Measurements from ENCODE around the gene ITGA8. TPM values are rescaled to one million over a fixed set of nuclear protein-coding genes. Genes with fewer than 3 reads are reported as not detected.
"Not testable (repeated sequence)": the region's sequence is repeated elsewhere in the genome, so short reads cannot be mapped to it uniquely, and the experiment has no call there.

The ITGA8 gene
- total and polyA plus RNA-seq, 4 donors, result 4.7 to 55.2 (median 10.7) TPM

DNA sequence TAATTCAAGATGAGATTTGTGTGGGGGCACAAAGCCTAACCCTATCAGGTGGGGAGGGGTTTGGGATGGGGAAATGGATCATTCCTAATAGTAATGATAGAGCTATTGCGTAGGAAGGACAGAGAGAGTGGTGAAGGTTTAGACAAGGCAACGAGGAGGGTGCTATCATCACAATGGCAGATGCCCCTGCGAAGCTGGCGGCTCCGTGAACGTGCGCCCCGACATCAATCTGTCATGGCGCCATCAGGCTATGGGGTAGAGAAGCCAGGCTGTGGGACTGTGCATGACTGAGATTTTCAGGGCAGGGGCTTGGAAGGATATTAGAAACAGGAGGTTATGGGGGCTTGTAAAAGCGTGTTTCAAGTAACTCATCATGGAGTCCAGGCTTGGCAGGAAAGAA lies 157.6 kb downstream of the ITGA8 start:
- DNase-seq (ENCODE audit: low read depth in 4 of 6, low spot score in 6 of 6), result no peak
- 92% methylated on average over 10 of the region's 10 CpGs for WGBS (ENCODE audit: insufficient coverage)
- H3K9me3 ChIP-seq (ENCODE audit: control insufficient read depth, insufficient read depth, low read length), result no peaks in the 10 kb centered on the region
- H3K4me1 ChIP-seq (ENCODE audit: control insufficient read depth, insufficient read depth, low read length), result peaks cover 4% of the 10 kb centered on the region
- no peaks in the 10 kb centered on the region for H3K36me3 ChIP-seq (ENCODE audit: control insufficient read depth, insufficient read depth, low read length)
- H3K4me3 ChIP-seq (ENCODE audit: low read depth, low read length), result no peak overlapping the region
- H3K27me3 ChIP-seq (ENCODE audit: control insufficient read depth, insufficient read depth, low read length), result no peaks in the 10 kb centered on the region
- no peak overlapping the region for H3K27ac ChIP-seq (ENCODE audit: low read depth, low read length)

- peaks cover 4% of the 10 kb centered on the region for H3K4me1 ChIP-seq (ENCODE audit: control insufficient read depth, insufficient read depth, low read length)
- no peaks in the 10 kb centered on the region for H3K27me3 ChIP-seq (ENCODE audit: control insufficient read depth, insufficient read depth, low read length)
- WGBS (ENCODE audit: insufficient coverage), result 100% methylated on average over 1 of the region's 5 CpGs
- peak overlapping the region; percentile 2 for H3K27ac ChIP-seq (ENCODE audit: low read depth, low read length)
- H3K36me3 ChIP-seq (ENCODE audit: control insufficient read depth, insufficient read depth, low read length), result no peaks in the 10 kb centered on the region
- peak in 1 of 6 donors; percentile 7 for DNase-seq (ENCODE audit: low read depth in 4 of 6, low spot score in 6 of 6)
- no peak overlapping the region for H3K4me3 ChIP-seq (ENCODE audit: low read depth, low read length)
- H3K9me3 ChIP-seq (ENCODE audit: control insufficient read depth, insufficient read depth, low read length), result no peaks in the 10 kb centered on the region
Observed at GRCh38 chr10:15558136-15558535, 161.6 kb downstream of the ITGA8 start.

DNA sequence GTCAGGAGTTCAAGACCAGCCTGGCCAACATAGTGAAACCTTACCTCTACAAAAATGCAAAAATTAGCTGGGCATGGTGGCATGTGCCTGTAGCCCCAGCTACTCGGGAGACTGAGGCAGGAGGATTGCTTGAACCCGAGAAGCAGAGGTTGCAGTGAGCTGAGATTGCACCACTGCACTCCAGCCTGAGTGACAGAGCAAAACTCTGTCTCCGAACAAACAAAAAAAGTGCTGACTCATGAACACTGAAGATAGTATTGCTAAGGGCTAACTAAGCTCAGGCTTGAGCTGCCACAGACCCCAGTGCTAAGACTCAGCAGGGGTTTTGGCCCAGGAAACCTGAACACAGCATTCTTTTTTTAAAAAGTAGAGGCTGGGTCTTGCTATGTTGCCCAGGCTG lies 162.6 kb downstream of the ITGA8 start:
- H3K27me3 ChIP-seq (ENCODE audit: control insufficient read depth, insufficient read depth, low read length); H3K36me3 ChIP-seq (ENCODE audit: control insufficient read depth, insufficient read depth, low read length): not testable (repeated sequence)
- 87% methylated on average over 3 of the region's 3 CpGs for WGBS (ENCODE audit: insufficient coverage)

GRCh38 chr10:15550950-15551349 lies 168.8 kb downstream of the ITGA8 start:
- Histone ChIP-seq H3K27ac (ENCODE audit: low read depth, low read length) (no peak overlapping the region), H3K9me3 (ENCODE audit: control insufficient read depth, insufficient read depth, low read length) (no peaks in the 10 kb centered on the region), H3K27me3 (ENCODE audit: control insufficient read depth, insufficient read depth, low read length) (no peaks in the 10 kb centered on the region), H3K4me3 (ENCODE audit: low read depth, low read length) (no peak overlapping the region), H3K36me3 (ENCODE audit: control insufficient read depth, insufficient read depth, low read length) (no peaks in the 10 kb centered on the region), H3K4me1 (ENCODE audit: control insufficient read depth, insufficient read depth, low read length) (no peaks in the 10 kb centered on the region)
- 88% methylated on average over 3 of the region's 3 CpGs for WGBS (ENCODE audit: insufficient coverage)
- no peak for DNase-seq (ENCODE audit: low read depth in 4 of 6, low spot score in 6 of 6)

More for the DNA sequence above, 162.6 kb downstream of the ITGA8 start:
- not testable (repeated sequence) for DNase-seq (ENCODE audit: low read depth in 4 of 6, low spot score in 6 of 6); H3K9me3 ChIP-seq (ENCODE audit: control insufficient read depth, insufficient read depth, low read length); H3K4me3 ChIP-seq (ENCODE audit: low read depth, low read length); H3K27ac ChIP-seq (ENCODE audit: low read depth, low read length); H3K4me1 ChIP-seq (ENCODE audit: control insufficient read depth, insufficient read depth, low read length)

- no peaks in the 10 kb centered on the region for H3K4me1 ChIP-seq (ENCODE audit: control insufficient read depth, insufficient read depth, low read length)
- H3K9me3 ChIP-seq (ENCODE audit: control insufficient read depth, insufficient read depth, low read length), result no peaks in the 10 kb centered on the region
- H3K27ac ChIP-seq (ENCODE audit: low read depth, low read length), result no peak overlapping the region
- H3K4me3 ChIP-seq (ENCODE audit: low read depth, low read length), result no peak overlapping the region
- WGBS (ENCODE audit: insufficient coverage), result 20% methylated on average over 2 of the region's 8 CpGs
- H3K27me3 ChIP-seq (ENCODE audit: control insufficient read depth, insufficient read depth, low read length), result no peaks in the 10 kb centered on the region
- no peaks in the 10 kb centered on the region for H3K36me3 ChIP-seq (ENCODE audit: control insufficient read depth, insufficient read depth, low read length)
- DNase-seq (ENCODE audit: low read depth in 4 of 6, low spot score in 6 of 6), result no peak
Observed at GRCh38 chr10:15548331-15548730, 171.4 kb downstream of the ITGA8 start.

- Histone ChIP-seq H3K36me3 (ENCODE audit: control insufficient read depth, insufficient read depth, low read length) (no peaks in the 10 kb centered on the region), H3K27me3 (ENCODE audit: control insufficient read depth, insufficient read depth, low read length) (no peaks in the 10 kb centered on the region), H3K4me3 (ENCODE audit: low read depth, low read length) (no peak overlapping the region), H3K4me1 (ENCODE audit: control insufficient read depth, insufficient read depth, low read length) (no peaks in the 10 kb centered on the region), H3K9me3 (ENCODE audit: control insufficient read depth, insufficient read depth, low read length) (no peaks in the 10 kb centered on the region), H3K27ac (ENCODE audit: low read depth, low read length) (no peak overlapping the region)
- DNase-seq (ENCODE audit: low read depth in 4 of 6, low spot score in 6 of 6), result no peak
- WGBS (ENCODE audit: insufficient coverage), result 97% methylated on average over 3 of the region's 5 CpGs
Observed at GRCh38 chr10:15546606-15547005, 173.1 kb downstream of the ITGA8 start.

DNA sequence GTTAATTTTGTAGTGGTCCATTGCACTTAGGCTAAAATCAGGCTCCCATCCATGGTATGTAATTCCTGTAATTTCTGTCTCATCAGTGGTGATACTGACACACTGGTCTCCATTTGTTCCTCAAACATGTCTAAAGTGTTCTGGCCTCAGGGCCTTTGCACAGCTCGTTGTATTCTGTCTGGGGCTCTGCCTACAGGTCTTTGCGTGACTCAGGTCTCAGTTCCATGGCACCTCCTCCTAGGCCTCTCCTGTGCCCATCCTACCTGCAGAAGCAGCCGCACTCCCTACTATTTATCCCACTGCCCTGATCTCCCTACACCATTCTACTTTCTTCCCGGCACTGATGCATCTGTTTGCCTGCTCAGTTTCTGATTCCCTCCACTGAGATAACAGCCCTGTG lies 173.8 kb downstream of the ITGA8 start:
- Histone ChIP-seq H3K4me3 (ENCODE audit: low read depth, low read length) (no peak overlapping the region), H3K4me1 (ENCODE audit: control insufficient read depth, insufficient read depth, low read length) (no peaks in the 10 kb centered on the region), H3K36me3 (ENCODE audit: control insufficient read depth, insufficient read depth, low read length) (no peaks in the 10 kb centered on the region), H3K9me3 (ENCODE audit: control insufficient read depth, insufficient read depth, low read length) (no peaks in the 10 kb centered on the region), H3K27ac (ENCODE audit: low read depth, low read length) (no peak overlapping the region), H3K27me3 (ENCODE audit: control insufficient read depth, insufficient read depth, low read length) (no peaks in the 10 kb centered on the region)
- no peak for DNase-seq (ENCODE audit: low read depth in 4 of 6, low spot score in 6 of 6)
- WGBS (ENCODE audit: insufficient coverage), result 88% methylated on average over 3 of the region's 4 CpGs

GRCh38 chr10:15545266-15545665 lies 174.5 kb downstream of the ITGA8 start:
- DNase-seq (ENCODE audit: low read depth in 4 of 6, low spot score in 6 of 6), result no peak
- H3K9me3 ChIP-seq (ENCODE audit: control insufficient read depth, insufficient read depth, low read length), result no peaks in the 10 kb centered on the region
- no peak overlapping the region for H3K27ac ChIP-seq (ENCODE audit: low read depth, low read length)
- no peaks in the 10 kb centered on the region for H3K27me3 ChIP-seq (ENCODE audit: control insufficient read depth, insufficient read depth, low read length)
- WGBS (ENCODE audit: insufficient coverage), result 86% methylated on average over 1 of the region's 2 CpGs
- no peak overlapping the region for H3K4me3 ChIP-seq (ENCODE audit: low read depth, low read length)
- H3K36me3 ChIP-seq (ENCODE audit: control insufficient read depth, insufficient read depth, low read length), result no peaks in the 10 kb centered on the region
- no peaks in the 10 kb centered on the region for H3K4me1 ChIP-seq (ENCODE audit: control insufficient read depth, insufficient read depth, low read length)

DNA sequence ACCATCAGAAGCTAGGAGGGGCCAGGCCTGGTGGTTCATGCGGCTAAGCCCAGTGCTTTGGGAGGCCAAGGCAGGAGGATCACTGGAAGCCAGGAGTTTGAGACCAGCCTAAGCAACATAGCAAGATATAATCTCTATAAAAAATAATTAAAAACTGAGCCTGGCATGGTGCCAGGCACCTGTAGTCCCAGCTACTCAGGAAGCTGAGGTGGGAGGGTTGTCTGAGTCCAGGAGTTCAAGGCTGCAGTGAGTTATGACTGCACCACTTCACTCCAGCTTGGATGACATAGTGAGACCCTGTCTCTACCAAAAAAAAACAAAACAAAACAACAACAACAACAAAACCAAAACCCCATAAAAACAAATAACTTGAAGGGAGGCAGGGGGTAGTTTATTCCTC lies 175.7 kb downstream of the ITGA8 start:
- Histone ChIP-seq H3K9me3 (ENCODE audit: control insufficient read depth, insufficient read depth, low read length) (no peaks in the 10 kb centered on the region), H3K27me3 (ENCODE audit: control insufficient read depth, insufficient read depth, low read length) (no peaks in the 10 kb centered on the region), H3K27ac (ENCODE audit: low read depth, low read length) (no peak overlapping the region), H3K4me1 (ENCODE audit: control insufficient read depth, insufficient read depth, low read length) (no peaks in the 10 kb centered on the region), H3K4me3 (ENCODE audit: low read depth, low read length) (no peak overlapping the region), H3K36me3 (ENCODE audit: control insufficient read depth, insufficient read depth, low read length) (no peaks in the 10 kb centered on the region)
- WGBS (ENCODE audit: insufficient coverage), result no CpG with 5 or more reads among the region's 1 CpG
- DNase-seq (ENCODE audit: low read depth in 4 of 6, low spot score in 6 of 6), result no peak

DNA sequence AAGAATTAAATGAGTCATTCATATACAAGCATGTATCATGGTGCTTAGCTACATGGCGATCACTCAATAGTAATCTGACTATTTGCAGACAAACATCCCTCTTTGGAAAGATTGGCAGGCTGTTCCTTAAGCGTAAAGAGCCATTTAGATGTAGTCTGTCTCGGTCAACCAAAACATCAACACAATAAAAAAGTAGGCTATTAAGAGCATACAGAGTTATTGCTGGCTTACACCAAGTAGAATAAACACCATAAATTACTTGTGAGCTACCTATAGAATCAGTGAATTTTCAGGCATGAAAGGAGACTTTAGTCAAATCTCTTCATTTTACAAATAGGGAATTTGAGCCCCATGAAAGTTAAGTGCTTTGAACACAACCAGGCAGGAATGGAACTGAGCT lies 176.9 kb downstream of the ITGA8 start:
- H3K4me3 ChIP-seq (ENCODE audit: low read depth, low read length), result no peak overlapping the region
- H3K27me3 ChIP-seq (ENCODE audit: control insufficient read depth, insufficient read depth, low read length), result no peaks in the 10 kb centered on the region
- no peak for DNase-seq (ENCODE audit: low read depth in 4 of 6, low spot score in 6 of 6)
- H3K27ac ChIP-seq (ENCODE audit: low read depth, low read length), result no peak overlapping the region
- H3K9me3 ChIP-seq (ENCODE audit: control insufficient read depth, insufficient read depth, low read length), result no peaks in the 10 kb centered on the region
- no CpG with 5 or more reads among the region's 3 CpGs for WGBS (ENCODE audit: insufficient coverage)
- no peaks in the 10 kb centered on the region for H3K4me1 ChIP-seq (ENCODE audit: control insufficient read depth, insufficient read depth, low read length)
- no peaks in the 10 kb centered on the region for H3K36me3 ChIP-seq (ENCODE audit: control insufficient read depth, insufficient read depth, low read length)
